HG03135 (cell line): ENCODE data around the gene IGFBPL1.

ENCODE experiments used
- ATAC-seq: cut with Tn5 transposase; IDR thresholded peaks from one replicate; pipeline ENCODE4 v1.9.1; 2021; ENCODE audit warnings: mild to moderate bottlenecking, moderate library complexity; ENCODE audit not compliant: unreplicated experiment

Gene IGFBPL1

DNA sequence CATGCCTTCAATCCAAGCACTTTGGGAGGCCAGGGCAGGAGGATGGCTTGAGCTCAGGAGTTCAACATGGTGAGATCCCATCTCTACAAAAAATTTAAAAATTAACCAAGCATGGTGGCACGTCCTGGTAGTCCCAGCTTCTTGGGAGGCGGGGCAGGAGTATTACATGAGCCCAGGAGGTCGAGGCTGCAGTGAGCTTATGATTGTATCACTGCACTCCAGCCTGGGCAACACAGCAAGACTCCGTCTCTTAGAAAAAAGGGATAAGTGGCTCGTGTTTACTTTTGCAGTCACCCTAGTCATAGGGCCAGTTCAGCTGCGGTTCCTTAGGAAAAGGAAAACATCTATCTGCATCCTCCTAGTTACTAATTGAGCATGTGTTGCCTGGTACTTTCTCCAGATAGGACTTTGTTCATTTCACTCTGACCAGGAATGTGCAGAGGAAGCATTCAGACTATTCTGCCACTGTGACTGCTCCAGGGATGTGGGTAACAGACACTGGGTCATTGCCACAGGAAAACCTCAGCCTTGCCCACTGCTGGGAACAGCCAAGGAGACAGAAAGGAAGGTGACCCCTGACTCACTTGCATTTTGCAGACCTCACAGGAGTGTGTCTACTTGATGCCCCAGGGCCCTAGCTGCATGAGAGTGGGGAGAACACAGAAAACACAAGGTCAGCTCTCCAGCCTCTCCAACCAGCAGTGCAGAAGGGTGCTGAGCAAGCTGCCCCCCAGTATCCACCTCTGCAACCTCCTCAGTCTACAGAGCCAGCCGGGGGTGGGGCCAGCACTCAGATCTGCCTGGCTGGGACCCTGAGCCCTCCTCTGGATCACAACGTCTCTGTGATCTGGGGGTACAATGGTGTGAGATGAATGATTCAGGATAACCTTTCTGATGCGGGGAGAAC is 65.6 kb downstream of the IGFBPL1 start:
- ATAC-seq, result no peak

DNA sequence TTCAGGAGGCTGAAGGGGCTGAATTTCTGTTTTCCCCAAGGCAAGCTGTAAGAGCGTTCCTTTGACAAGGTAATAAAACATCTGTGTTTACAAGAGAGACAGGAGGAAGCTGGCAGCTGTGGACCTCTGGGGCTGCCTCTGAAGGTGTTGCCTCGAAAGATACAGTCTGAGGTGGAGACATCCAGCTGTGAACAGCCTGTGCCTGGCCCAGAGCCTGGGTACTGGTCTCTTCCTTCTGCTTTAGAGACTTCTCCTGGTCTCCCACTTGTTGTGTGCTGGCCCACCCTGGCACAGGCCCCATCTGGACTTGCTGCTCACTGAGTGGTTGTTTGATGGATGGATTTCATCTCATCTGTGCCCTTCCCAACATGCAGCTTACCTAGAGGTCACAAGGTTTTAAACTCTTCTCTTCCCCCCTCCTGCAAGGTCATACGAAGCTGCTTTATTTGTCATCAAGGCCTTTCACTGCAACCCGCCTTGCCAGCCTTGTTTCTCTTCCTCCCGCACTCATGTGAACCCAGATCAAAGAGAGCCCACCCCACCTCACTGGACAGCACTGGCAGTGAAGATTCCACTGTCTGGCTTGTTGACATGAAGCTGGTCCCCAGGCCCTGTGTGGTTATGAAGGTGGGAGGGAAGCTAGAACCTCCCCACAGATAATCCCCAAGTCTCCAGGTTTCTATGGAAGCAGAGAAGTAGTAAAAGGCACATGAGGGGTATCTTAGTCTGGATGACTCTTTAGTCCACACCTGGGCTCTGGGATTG is 66.7 kb downstream of the IGFBPL1 start:
- ATAC-seq, result no peak

DNA sequence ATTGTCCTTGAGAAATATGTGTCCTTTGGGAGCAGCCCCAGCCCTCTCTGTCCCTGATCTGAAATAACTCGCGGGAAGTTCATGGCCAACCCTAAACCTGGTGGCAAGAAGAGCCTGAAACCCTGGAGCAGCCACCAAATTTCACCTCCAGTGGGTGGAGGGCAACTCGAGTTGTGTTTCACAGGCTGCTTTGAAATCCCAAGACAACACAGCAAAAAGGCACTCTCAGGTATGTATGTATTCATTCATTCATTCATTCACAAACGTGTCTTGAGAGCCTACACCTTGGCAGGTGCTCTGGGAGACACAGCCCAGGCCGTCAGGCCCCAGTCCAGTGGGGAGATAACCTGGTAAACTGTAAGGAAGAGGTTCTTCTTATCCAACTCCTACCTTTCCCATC is 67.4 kb downstream of the IGFBPL1 start:
- ATAC-seq, result no peak
